BLaER1 treated with 17β-estradiol and CSF1 and Interleukin-3, amounts not matched to agents 10 nM and 100 nM (cell line): ENCODE results near the gene MGAM2.
A peak's percentile ranks its signal among the peaks of the same experiment; 100 is the strongest.

ENCODE experiments used
- H3K27ac ChIP-seq, 11 experiments: shearing (Covaris generic); formaldehyde crosslinking; 2 replicates each; pipeline ENCODE4 v1.8.1; 2022
- H3K27me3 ChIP-seq, 11 experiments: shearing (Covaris generic); formaldehyde crosslinking; 2 replicates each; pipeline ENCODE4 v1.8.1; 2022
- H3K36me3 ChIP-seq, 11 experiments: shearing (Covaris generic); formaldehyde crosslinking; 2 replicates each; pipeline ENCODE4 v1.8.1; 2022
- H3K4me1 ChIP-seq, 10 experiments: shearing (Covaris generic); formaldehyde crosslinking; 2 replicates each; pipeline ENCODE4 v1.8.1; 2022
- H3K4me2 ChIP-seq, 11 experiments: shearing (Covaris generic); formaldehyde crosslinking; 2 replicates each; pipeline ENCODE4 v1.8.1; 2022
- H3K4me3 ChIP-seq, 10 experiments: shearing (Covaris generic); formaldehyde crosslinking; 2 replicates each; pipeline ENCODE4 v1.8.1; 2022
- H3K9ac ChIP-seq, 11 experiments: shearing (Covaris generic); formaldehyde crosslinking; 2 replicates each; pipeline ENCODE4 v1.8.1; 2022
- H3K9me3 ChIP-seq, 11 experiments: shearing (Covaris generic); formaldehyde crosslinking; replicated peaks in 1 of 11; 2 replicates each; pipeline ENCODE4 v1.8.1; 2022
- H4K20me1 ChIP-seq, 11 experiments: shearing (Covaris generic); formaldehyde crosslinking; 2 replicates each; pipeline ENCODE4 v1.8.1; 2022
- Cebpa-rat ChIP-seq, 11 experiments: shearing (Covaris generic); IDR thresholded peaks; 2 replicates each; pipeline ENCODE4 v1.8.1; 2022

MGAM2 gene

GRCh38 chr7:142110098-142110497 lies 1.4 kb upstream of the MGAM2 start:
- no peaks in the 10 kb centered on the region for H3K36me3 ChIP-seq
- no peak overlapping the region for H3K4me3 ChIP-seq
- H4K20me1 ChIP-seq: no peaks in the 10 kb centered on the region
- no peaks in the 10 kb centered on the region for H3K9me3 ChIP-seq
- H3K9ac ChIP-seq: no peak overlapping the region
- peaks cover 0 to 48% (median 18%) of the 10 kb centered on the region in 10 experiments; a peak in 15 of 20 replicates for H3K4me1 ChIP-seq
- no peak for TF ChIP-seq Cebpa-rat (IDR thresholded peaks at IDR 0.05)
- no peak overlapping the region for H3K27ac ChIP-seq
- no peaks in the 10 kb centered on the region for H3K27me3 ChIP-seq
- H3K4me2 ChIP-seq: no peak overlapping the region

- no peak for TF ChIP-seq Cebpa-rat (IDR thresholded peaks at IDR 0.05)
- Histone ChIP-seq H3K4me2 (peak overlapping the region in 3 of 11 experiments; percentile 39 to 70 (median 53); a peak in 5 of 22 replicates), H3K4me1 (peaks cover 0 to 42% (median 12%) of the 10 kb centered on the region in 10 experiments; a peak in 14 of 20 replicates), H3K9me3 (no peaks in the 10 kb centered on the region), H3K4me3 (no peak overlapping the region), H3K36me3 (no peaks in the 10 kb centered on the region), H3K27ac (no peak overlapping the region), H3K9ac (no peak overlapping the region), H4K20me1 (no peaks in the 10 kb centered on the region), H3K27me3 (no peaks in the 10 kb centered on the region)
Observed at GRCh38 chr7:142110638-142111037, 880 bp upstream of the MGAM2 start.

GRCh38 chr7:142112086-142112485 lies 568 bp downstream of the MGAM2 start:
- Histone ChIP-seq H3K4me1 (peaks cover 0 to 28% (median 0%) of the 10 kb centered on the region in 10 experiments; a peak in 7 of 20 replicates), H3K4me2 (peak overlapping the region in 3 of 11 experiments; percentile 39 to 70 (median 53); a peak in 5 of 22 replicates), H4K20me1 (no peaks in the 10 kb centered on the region), H3K36me3 (no peaks in the 10 kb centered on the region), H3K9ac (no peak overlapping the region), H3K27me3 (no peaks in the 10 kb centered on the region), H3K27ac (no peak overlapping the region), H3K4me3 (no peak overlapping the region), H3K9me3 (no peaks in the 10 kb centered on the region)
- no peak for TF ChIP-seq Cebpa-rat (IDR thresholded peaks at IDR 0.05)

- no peak for TF ChIP-seq Cebpa-rat (IDR thresholded peaks at IDR 0.05)
- Histone ChIP-seq H3K4me2 (no peak overlapping the region), H3K36me3 (no peaks in the 10 kb centered on the region), H3K9me3 (no peaks in the 10 kb centered on the region), H3K9ac (no peak overlapping the region), H3K4me3 (no peak overlapping the region), H4K20me1 (no peaks in the 10 kb centered on the region), H3K27me3 (no peaks in the 10 kb centered on the region), H3K4me1 (peaks cover 0 to 19% (median 0%) of the 10 kb centered on the region in 10 experiments; a peak in 6 of 20 replicates), H3K27ac (no peak overlapping the region)
Observed at GRCh38 chr7:142114207-142114606, 2.7 kb downstream of the MGAM2 start.

- peaks cover 0 to 6% (median 0%) of the 10 kb centered on the region in 10 experiments; a peak in 1 of 20 replicates for H3K4me1 ChIP-seq
- H4K20me1 ChIP-seq: no peaks in the 10 kb centered on the region
- H3K4me3 ChIP-seq: no peak overlapping the region
- H3K27me3 ChIP-seq: no peaks in the 10 kb centered on the region
- no peaks in the 10 kb centered on the region for H3K9me3 ChIP-seq
- H3K27ac ChIP-seq: no peak overlapping the region
- H3K4me2 ChIP-seq: 0 out of 22 replicates have a peak overlapping the region, but pooled peaks of 1 of the 11 experiments have one; percentile 1
- no peaks in the 10 kb centered on the region for H3K36me3 ChIP-seq
- no peak overlapping the region for H3K9ac ChIP-seq
- no peak for TF ChIP-seq Cebpa-rat (IDR thresholded peaks at IDR 0.05)
Observed at GRCh38 chr7:142120524-142120923, 9.0 kb downstream of the MGAM2 start.

- H3K27me3 ChIP-seq: no peaks in the 10 kb centered on the region
- no peaks in the 10 kb centered on the region for H4K20me1 ChIP-seq
- H3K27ac ChIP-seq: no peak overlapping the region
- H3K36me3 ChIP-seq: no peaks in the 10 kb centered on the region
- H3K9me3 ChIP-seq: peaks cover 0 to 9% (median 0%) of the 10 kb centered on the region in 11 experiments; a peak in 4 of 22 replicates
- H3K9ac ChIP-seq: no peak overlapping the region
- TF ChIP-seq Cebpa-rat (IDR thresholded peaks at IDR 0.05): no peak
- H3K4me2 ChIP-seq: no peak overlapping the region
- H3K4me1 ChIP-seq: peaks cover 0 to 8% (median 0%) of the 10 kb centered on the region in 10 experiments; a peak in 3 of 20 replicates
- H3K4me3 ChIP-seq: no peak overlapping the region
Observed at GRCh38 chr7:142123184-142123583, 11.7 kb downstream of the MGAM2 start.

GRCh38 chr7:142125256-142125955 lies 13.9 kb downstream of the MGAM2 start:
- Histone ChIP-seq H3K4me1 (peaks cover 0 to 9% (median 0%) of the 10 kb centered on the region in 10 experiments; a peak in 3 of 20 replicates), H3K9me3 (peaks cover 0 to 14% (median 3%) of the 10 kb centered on the region in 11 experiments; a peak in 6 of 22 replicates), H3K4me2 (no peak overlapping the region), H3K9ac (no peak overlapping the region), H3K27ac (no peak overlapping the region), H3K4me3 (no peak overlapping the region), H3K36me3 (no peaks in the 10 kb centered on the region), H3K27me3 (no peaks in the 10 kb centered on the region), H4K20me1 (no peaks in the 10 kb centered on the region)
- TF ChIP-seq Cebpa-rat (IDR thresholded peaks at IDR 0.05): no peak

- peaks cover 0 to 9% (median 0%) of the 10 kb centered on the region in 10 experiments; a peak in 3 of 20 replicates for H3K4me1 ChIP-seq
- no peak for TF ChIP-seq Cebpa-rat (IDR thresholded peaks at IDR 0.05)
- H3K27me3 ChIP-seq: no peaks in the 10 kb centered on the region
- H3K9ac ChIP-seq: no peak overlapping the region
- H3K36me3 ChIP-seq: no peaks in the 10 kb centered on the region
- no peak overlapping the region for H3K4me2 ChIP-seq
- H4K20me1 ChIP-seq: no peaks in the 10 kb centered on the region
- H3K27ac ChIP-seq: no peak overlapping the region
- peaks cover 0 to 14% (median 3%) of the 10 kb centered on the region in 11 experiments; a peak in 6 of 22 replicates for H3K9me3 ChIP-seq
- no peak overlapping the region for H3K4me3 ChIP-seq
Observed at GRCh38 chr7:142130267-142130666, 18.7 kb downstream of the MGAM2 start.

- H3K4me1 ChIP-seq: peaks cover 0 to 9% (median 0%) of the 10 kb centered on the region in 10 experiments; a peak in 3 of 20 replicates
- TF ChIP-seq Cebpa-rat (IDR thresholded peaks at IDR 0.05): no peak
- H3K4me2 ChIP-seq: no peak overlapping the region
Observed at GRCh38 chr7:142131439-142132185, 20.1 kb downstream of the MGAM2 start.

More at GRCh38 chr7:142131439-142132185, 20.1 kb downstream of the MGAM2 start:
- no peaks in the 10 kb centered on the region for H3K27me3 ChIP-seq
- H3K36me3 ChIP-seq: no peaks in the 10 kb centered on the region
- H3K9ac ChIP-seq: no peak overlapping the region
- no peak overlapping the region for H3K27ac ChIP-seq
- H3K9me3 ChIP-seq: peaks cover 0 to 14% (median 3%) of the 10 kb centered on the region in 11 experiments; a peak in 6 of 22 replicates
- H3K4me3 ChIP-seq: no peak overlapping the region
- H4K20me1 ChIP-seq: no peaks in the 10 kb centered on the region
